GM19324 (cell line): ENCODE data around the gene MARS2.
"Not testable (repeated sequence)": the region's sequence is repeated elsewhere in the genome, so short reads cannot be mapped to it uniquely, and the experiment has no call there.

Source experiments
- ATAC-seq: cut with Tn5 transposase; IDR thresholded peaks from one replicate; pipeline ENCODE4 v1.9.1; 2021; ENCODE audit warnings: mild to moderate bottlenecking, moderate library complexity; ENCODE audit not compliant: unreplicated experiment, low FRiP score

Gene MARS2

DNA sequence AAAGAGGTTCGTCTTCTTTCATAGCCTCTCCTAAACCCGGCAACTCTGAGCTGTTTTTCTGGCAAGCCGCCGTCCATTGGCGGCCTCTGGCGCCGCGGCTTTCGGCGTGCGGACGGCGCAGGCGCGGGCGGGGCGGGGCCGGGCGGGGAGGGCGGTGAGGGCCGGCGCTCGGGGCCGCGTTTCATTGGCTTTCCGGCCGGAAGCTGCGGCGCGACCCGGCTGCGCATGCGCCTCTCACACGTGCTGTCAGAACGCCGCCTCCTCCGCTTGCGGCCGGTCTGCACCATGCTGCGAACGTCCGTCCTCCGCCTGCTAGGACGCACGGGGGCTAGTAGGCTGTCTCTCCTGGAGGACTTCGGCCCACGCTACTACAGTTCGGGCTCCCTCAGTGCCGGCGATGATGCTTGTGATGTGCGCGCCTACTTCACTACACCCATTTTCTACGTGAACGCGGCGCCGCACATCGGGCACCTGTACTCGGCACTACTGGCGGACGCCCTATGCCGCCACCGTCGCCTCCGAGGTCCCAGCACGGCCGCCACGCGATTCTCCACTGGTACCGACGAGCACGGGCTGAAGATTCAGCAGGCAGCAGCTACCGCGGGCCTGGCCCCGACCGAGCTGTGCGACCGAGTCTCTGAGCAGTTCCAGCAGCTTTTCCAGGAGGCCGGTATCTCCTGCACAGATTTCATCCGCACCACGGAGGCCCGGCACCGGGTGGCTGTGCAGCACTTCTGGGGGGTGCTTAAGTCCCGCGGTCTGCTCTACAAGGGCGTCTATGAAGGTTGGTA lies at the start of gene MARS2:
Gene MARS2, plus strand, starts transcription at position 249 of the 791 bp plus-strand sequence. Its CDS starts 37 bp downstream, at position 286.
- ATAC-seq = peak; percentile 94

DNA sequence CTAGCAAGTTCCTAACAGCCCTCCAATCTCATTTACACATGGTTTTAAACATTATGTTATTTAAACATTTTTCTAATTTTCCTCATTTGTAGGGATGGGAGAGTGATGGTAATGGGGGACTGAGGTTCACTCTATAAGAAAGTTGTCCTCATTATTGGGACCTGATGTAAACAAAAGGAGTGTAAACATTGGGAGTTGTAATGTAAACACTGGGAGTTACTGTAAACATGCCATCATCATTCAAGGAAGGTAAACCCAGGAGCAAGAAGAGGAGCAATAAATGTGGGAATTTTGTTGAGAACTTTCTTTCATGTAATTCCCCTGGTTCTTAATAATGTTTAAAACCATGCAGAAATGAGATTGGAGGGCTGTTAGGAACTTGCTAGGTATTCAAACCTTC lies 47.6 kb upstream of the MARS2 start:
- no peak for ATAC-seq

DNA sequence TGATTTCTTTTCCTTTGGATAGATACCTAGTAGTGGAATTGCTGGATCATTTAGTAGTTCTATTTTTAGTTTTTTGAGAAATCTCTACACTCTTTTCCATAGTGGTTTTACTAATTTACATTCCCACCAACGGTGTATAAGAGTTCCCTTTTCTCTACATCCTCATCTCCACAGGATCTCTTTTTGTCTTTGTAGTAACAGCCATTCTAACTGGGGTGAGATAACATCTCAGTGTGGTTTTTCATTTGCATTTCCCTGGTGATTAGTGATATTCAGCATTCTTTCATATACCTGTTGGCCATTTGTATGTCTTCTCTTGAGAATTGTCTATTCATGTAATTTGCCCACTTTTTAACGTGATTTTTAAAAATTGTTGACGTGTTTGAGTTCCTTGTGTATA lies 43.5 kb upstream of the MARS2 start:
- no peak for ATAC-seq

DNA sequence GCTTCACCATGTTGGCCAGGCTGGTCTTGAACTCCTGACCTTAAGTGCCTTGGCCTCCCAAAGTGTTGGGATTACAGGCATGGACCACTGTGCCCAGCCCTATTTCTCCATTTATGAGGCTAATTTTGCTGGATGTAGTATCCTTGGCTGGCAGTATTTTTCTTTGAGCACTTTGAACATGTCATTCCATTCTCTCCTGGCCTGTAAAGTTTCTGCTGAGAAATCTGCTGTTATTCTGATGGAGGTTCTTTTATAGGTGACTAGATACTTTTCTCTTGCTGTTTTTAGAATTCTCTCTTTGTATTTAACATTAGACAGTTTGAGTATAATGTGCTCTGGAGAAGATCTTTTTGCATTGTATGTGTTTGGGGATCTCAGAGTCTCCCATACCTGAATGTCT lies 38.9 kb upstream of the MARS2 start:
- no peak for ATAC-seq

DNA sequence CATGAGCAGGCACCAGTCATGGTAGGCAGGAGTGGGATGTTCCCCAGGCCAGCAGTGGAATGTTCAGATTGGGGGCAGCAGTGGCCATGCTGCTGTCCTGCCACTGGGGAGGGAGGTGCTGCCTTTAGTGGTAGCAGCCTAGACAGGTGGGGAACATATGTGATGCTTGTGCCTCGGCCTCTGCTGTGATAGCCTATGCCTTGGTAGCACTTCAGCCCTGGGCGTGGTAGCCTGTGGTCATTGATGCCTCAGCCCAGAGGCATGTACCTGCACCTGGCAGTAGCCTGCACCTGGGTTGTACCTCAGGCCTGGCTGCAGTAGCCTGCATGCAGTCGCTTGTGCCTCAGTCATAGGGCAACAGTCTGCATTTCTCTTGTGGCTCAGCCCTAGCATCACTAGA lies 36.9 kb upstream of the MARS2 start:
- ATAC-seq = no peak

DNA sequence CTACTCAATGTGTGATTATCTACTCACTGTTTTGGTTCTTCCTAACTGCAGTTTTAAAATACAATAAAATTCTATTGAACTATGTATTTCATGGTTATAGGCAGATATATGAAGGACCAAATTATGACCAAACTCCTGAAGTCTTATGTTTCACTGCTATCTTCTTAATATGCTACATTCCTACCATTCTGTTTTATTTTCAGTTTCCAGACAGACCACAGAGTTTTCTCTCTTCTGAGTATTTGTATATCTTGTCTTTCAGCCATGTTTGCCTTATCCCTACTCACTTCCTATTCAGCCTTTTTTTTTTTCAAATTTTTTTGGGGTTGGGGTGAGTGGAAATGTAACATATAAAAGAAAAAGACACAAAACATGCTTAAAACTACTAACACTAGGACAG lies 36.1 kb upstream of the MARS2 start:
- no peak for ATAC-seq

DNA sequence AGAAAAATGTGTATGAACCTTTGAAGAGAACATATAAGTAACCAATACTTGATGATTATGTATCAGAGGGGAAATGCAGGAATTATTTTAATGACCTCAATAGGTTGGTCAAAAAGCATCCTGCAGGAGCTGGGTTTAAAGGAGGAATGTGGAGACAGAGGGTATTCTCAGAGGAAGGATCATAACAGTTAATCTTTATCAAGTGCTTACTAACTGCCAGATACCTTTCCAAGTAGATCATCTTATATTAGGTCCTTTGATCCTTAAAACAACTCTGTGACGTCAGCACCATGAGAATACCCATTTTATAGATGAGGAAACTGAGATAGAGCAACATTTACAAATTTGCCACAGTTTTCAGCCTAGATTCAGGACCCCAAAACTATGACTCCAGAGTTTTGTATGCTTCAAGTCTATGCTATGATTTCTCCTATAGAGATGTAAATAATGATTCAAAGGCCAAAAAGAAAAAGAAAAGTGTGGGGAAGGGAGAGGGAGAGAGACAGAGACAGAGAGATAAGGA lies 32.7 kb upstream of the MARS2 start:
- no peak for ATAC-seq

DNA sequence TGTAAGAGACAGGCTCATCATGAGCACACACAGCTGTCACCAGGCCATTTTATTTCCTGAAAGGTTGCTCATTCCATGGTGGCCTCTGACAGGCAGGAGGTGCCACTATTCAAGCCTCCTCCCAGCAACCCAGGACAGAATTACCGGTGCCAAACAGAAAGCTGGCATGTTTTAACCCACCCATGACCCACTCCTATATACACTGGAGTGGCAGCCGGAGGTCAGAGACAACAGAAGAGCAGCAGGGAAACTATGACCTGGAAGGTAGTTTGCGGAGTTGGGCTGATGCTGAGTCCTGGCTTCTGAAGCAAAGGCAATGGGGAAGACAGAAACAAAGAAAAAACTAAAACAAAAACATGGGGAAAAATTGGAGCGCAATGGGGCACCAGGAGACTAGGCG lies 32.1 kb upstream of the MARS2 start:
- ATAC-seq = no peak

DNA sequence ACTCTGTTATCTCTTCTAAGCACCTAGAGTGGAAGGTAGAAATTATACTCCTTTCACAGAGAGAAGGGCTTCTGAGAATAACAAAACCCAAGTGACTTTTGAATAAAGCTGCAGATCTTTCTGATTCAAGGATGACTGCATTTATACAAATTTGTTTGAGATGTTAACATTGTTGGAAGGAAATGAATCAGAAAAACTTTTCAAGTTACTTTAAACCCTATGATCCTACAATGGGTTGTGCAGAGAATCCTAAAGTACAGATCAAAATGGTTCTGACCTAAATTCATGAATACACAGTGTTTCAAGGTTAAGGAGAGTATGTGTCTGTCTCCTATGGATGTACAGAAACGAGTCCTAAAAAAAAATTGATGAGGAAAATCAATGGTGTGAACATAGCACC lies 31.6 kb upstream of the MARS2 start:
- ATAC-seq = no peak

DNA sequence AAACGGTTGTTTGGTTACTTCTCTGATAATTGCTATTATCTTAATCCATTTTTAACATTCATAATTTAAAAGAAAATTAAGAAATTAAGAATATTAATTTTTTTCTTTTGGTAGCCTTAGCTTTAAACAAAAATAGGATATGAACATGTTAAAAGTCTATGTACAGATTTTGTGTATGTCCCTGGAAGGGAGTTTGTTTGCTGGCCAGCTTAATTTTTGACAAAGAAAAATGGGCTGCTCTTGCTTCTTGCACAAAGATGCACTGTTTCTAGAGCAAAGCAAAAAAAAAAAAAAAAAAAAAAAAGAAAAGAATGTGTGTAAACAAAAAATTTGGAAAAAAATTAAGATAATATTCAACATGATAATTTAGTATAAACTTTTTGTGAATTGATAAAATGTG lies 31.1 kb upstream of the MARS2 start:
- no peak for ATAC-seq

DNA sequence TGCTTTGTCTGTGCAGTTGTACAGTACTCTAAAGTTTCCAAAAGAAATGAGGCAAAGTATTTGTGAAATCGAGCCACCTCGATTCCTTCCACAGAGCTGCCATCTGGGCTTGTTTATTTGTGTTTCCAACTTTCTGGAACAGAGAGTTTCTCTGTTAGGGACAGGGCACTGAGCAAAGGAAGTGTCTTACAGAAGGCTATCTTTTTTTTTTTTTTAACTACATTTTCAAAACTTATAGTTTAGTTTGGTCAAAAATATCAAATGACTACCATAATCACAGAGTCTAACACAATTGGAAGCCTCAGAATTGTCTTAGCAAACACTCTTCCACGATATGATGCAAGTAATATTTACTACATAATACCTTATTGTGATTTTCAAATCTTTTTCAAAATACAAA lies 30.6 kb upstream of the MARS2 start:
- ATAC-seq = no peak

DNA sequence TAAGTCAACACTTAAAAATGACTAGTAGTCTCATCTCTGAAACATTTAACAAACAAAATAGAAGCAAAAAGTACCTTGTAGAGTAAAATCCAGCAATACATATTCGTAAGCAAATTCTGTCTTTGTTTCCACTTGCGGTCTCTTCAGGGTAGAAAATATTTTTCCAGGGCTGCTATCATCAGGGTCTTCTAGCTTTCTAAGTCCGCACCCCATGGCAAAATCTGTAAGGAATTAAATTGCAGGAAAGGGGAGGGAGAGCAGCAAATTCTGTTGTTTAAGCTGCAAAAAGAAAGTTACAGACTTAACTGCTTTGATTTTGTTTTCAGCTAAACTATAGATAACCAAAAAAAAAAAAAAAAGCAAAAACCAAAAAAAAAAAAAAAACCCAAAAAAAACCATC lies 29.9 kb upstream of the MARS2 start, which contains the start of gene RFTN2:
Gene RFTN2, minus strand, starts transcription at position 342 of the 400 bp plus-strand sequence. Its CDS starts 129 bp downstream, at position 213.
- no peak for ATAC-seq

DNA sequence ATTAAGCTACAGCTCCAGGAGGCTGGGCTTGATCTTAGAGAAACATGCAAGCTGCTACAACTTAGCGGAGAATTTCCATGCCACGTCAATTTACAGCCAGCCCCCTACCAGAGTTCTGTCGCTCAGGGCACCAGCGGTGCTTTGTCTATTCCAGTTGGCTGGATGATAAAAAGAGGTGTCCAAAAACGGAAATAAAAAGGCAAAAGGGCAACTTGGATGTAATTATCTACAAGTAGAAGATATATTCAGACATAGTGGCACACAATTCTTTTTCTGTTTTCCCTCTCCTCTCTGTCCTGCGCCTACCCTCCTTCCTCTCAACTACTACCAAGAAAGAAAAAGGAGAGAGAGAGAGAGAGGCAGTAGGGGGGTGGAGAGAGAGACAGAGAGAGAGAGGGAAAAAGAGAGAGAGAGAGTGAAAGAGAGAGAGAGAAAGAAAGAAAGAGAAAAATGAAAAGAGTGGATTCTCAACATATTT lies 29.4 kb upstream of the MARS2 start:
- no peak for ATAC-seq

DNA sequence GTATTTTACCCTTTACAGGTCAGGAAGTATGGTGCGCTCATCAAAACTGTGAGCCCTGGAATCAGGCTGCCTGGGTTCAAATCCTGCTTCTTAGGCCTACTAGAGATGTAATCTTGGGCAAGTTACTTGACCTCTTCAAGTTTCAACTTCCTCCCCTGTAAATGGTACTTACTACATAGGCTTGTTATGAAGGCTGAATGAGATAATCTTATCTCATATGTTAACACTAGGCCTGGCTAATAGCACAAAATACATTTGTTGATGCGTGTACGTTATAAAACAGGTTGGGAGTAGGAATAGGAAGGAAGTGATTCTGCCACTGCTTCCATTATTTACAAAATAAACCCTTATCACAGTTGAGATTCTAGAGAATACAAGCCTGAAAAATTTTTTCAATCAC lies 28.1 kb upstream of the MARS2 start:
- no peak for ATAC-seq

DNA sequence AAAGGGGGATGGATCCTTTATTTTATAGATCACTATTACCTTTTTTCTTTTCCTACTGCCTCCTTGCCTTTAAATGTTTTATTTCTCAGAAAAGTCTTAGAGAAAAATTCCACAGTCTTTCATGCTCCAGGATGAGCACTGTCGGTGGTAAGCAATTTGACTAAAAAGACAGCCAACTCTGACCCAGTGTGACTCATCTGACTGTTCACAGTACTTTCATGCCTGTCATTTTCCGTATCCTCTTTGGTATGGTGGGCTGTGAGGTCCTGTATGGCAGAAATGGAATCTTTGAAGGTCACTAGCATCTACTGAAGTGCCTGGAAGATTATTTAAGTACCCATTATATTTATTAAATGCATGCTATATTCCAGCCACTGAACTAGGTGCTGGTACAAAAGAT lies 27.7 kb upstream of the MARS2 start:
- no peak for ATAC-seq

DNA sequence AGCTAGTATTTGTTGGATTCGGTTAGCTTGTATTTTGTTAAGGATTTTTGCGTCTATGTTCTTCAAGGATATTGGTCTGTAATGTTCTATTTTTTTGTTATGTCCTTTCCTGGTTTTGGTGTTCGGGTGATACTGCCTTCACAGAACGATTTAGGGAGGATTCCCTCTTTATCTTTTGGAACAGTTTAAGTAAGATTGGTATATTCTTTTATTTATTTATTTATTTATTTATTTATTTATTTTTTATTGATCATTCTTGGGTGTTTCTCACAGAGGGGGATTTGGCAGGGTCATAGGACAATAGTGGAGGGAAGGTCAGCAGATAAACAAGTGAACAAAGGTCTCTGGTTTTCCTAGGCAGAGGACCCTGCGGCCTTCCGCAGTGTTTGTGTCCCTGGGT lies 10.0 kb upstream of the MARS2 start:
- ATAC-seq = not testable (repeated sequence)

DNA sequence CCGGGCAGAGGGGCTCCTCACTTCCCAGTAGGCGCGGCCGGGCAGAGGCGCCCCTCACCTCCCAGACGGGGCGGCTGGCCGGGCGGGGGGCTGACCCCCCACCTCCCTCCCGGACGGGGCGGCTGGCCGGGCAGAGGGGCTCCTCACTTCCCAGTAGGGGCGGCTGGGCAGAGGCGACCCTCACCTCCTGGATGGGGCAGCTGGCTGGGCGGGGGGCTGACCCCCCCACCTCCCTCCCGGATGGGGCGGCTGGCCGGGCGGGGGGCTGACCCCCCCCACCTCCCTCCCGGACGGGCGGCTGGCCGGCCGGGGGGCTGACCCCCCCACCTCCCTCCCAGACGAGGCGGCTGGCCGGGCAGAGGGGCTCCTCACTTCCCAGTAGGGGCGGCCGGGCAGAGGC lies 9.2 kb upstream of the MARS2 start:
- ATAC-seq = not testable (repeated sequence)

DNA sequence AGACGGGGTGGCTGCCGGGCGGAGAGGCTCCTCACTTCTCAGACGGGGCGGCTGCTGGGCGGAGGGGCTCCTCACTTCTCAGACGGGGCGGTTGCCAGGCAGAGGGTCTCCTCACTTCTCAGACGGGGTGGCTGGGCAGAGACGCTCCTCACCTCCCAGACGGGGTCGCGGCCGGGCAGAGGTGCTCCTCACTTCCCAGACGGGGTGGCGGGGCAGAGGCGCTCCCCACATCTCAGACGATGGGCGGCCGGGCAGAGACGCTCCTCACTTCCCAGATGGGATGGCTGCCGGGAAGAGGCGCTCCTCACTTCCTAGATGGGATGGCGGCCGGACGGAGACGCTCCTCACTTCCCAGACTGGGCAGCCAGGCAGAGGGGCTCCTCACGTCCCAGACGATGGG lies 8.6 kb upstream of the MARS2 start:
- ATAC-seq = not testable (repeated sequence)

DNA sequence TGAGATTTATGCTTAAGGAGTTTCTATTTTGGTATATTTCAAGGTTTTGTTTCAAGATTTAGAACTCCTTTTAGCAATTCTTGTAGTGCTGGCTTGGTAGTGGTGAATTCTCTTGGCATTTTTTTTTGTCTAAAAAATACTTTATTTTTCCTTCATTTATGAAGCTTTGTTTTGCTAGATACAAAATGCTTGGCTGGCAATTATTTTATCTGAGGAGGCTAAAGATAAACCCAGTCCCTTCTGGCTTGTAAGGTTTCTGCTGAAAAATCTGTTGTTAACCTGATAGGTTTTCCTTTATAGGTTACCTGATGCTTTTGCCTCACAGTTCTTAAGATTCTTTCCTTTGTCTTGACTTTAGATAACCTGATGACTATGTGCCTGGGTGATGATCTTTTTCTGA lies 5.4 kb upstream of the MARS2 start:
- ATAC-seq = not testable (repeated sequence)

DNA sequence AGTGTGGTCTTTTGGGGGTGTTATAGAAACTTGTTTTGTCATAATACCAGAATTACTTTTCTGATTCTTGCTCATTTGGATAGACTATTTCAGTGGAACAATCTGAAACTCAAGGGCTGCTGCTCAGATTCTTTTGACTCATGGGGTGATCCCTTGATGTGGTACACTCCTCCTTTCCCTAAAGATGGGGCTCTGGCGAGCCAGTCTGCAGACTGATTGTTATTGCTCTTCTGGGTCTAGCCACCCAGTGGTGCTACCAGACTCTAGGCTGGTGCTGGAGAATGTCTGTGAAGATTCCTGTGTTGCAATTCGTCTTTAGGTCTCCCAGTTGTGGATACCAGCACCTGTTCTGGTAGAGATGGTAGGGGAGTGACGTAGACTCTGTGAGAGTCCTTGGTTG lies 4.2 kb upstream of the MARS2 start:
- ATAC-seq = no peak

DNA sequence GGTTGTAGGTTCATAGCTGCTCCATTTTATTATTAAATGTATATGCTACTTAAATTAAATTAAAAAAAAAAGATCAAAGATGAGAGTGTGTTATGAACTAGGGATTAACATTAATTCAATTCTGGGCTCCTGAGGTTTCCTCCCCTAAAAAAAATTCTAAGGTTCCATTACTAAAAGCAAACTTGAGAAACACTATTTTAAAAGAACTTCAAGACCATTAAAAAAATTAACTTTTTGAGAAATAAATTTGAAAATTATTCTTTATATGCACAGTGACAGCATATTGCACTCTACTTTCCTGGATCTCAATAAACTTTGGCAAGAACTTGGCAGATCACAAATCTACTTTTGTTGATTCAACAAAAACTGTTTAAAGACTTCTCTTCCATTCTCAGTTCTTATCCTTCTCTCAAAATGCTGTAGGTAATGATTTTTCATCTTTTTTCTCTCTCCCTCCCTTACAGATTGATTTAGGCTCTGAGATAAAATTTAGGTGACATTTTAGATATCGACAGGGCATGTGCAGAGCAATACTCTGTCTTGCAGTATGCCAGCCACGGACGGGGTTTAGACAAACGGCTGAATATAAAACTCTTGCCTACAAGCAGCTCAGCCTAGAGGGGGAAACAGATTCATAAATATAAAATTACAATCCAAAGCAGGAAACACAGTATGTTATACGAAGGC lies 592 bp upstream of the MARS2 start:
- ATAC-seq = peak; percentile 25
